DMS79 treated with DMSO at 0.1 percent for 48 hours (cell line): ENCODE results near the gene CAPZA2.
"Not testable (repeated sequence)": the region's sequence is repeated elsewhere in the genome, so short reads cannot be mapped to it uniquely, and the experiment has no call there.

Experiments used
- DNase-seq: peaks from one replicate; lab custom pipeline; 2025; lab: John Stamatoyannopoulos, UW

The CAPZA2 gene

GRCh38 chr7:116920359-116920758 is 58.0 kb downstream of the CAPZA2 start:
- DNase-seq, result no peak

DNA sequence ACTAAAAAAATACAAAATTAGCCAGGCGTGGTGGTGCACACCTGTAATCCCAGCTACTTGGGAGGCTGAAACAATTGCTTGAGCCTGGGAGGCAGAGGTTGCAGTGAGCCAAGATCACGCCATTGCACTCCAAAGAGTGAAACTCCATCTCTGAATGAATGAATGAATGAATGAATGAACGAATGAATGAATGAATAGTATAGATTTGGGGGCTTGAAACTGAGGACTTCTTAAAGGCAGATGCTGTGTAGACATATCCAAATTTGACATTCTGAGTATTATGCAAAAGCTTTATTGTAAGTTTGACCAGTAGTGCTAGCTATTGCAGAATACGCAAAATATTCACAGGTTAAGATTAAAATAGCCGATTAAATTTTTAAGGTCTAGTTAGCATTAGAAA is 60.2 kb downstream of the CAPZA2 start:
- DNase-seq, result no peak

GRCh38 chr7:116924741-116925140 is 62.4 kb downstream of the CAPZA2 start:
- no peak for DNase-seq

- DNase-seq, result no peak
Observed at GRCh38 chr7:116929021-116929420, 66.6 kb downstream of the CAPZA2 start.

- DNase-seq, result peak; percentile 86
Observed at GRCh38 chr7:116929914-116930913, 67.8 kb downstream of the CAPZA2 start.

- no peak for DNase-seq
Observed at GRCh38 chr7:116932566-116932965, 70.2 kb downstream of the CAPZA2 start.

- no peak for DNase-seq
Observed at GRCh38 chr7:116933465-116933864, 71.1 kb downstream of the CAPZA2 start.

- no peak for DNase-seq
Observed at GRCh38 chr7:116934580-116934979, 72.2 kb downstream of the CAPZA2 start.

DNA sequence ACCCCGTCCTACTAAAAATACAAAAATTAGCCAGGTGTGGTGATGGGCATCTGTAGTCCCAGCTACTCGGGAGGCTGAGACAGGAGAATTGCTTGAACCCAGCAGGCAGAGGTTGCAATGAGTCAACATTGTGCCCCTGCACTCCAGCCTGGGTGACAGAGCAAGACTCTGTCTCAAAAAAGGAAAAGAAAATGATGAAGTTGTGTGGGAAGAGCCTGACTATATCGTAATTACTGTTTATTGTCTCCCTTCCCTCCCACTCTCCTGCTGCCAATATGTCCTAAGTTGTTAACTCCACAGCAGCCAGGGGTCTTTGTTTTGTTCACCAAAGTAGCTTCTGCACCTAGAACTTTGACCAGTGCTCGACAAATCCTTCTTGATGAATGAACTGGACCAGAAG is 74.5 kb downstream of the CAPZA2 start:
- not testable (repeated sequence) for DNase-seq

GRCh38 chr7:116938678-116939077 is 76.3 kb downstream of the CAPZA2 start:
- DNase-seq, result no peak

DNA sequence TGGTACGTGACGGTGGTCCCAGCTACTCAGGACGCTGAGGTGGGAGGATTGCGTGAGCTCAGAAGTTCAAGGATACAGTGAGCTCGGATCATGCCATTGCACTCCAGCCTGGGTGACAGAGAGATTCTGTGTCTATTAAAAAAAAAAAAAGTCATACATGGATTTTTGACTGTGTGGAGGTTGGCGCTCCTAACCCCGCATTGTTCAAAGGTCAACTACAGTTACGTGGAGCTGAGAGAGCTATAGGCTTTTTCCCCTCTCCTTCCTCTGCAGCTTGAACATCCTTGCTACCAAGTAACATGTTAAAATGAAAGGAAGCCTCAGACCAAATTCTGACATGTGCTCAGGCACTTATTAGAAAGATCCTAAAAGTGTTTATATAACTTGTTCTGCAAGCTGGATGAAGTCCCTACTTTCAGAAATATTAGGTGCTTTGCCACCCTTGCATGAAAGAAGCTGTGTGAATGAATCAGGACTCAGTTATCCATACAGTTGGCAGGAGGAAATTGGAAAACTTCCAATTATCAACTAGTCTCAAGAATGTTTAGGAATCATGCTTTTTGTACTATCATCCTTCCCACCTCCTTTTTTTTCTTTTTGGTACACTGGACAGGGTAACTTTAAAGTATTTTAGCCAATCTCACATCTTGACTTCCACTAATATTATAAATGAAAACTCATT is 78.4 kb downstream of the CAPZA2 start:
- DNase-seq, result no peak

DNA sequence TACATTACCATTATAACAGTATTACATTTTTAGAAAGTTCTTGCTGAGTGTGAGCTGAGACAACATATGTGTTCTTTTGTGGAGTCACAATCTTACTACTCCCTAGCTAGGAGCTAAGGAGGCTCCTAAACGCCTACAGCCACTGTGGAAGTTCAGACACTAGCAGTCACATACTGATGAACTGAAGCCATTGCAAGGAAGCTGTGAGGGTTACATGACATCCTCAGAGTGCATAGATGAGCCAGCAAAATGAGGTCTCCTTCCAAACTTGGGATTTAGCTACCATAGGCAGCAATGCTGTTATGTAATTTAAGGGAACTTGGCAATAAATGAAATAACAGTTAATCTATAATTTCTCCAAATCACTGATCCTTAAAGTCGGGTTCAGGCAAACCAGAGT is 80.1 kb downstream of the CAPZA2 start:
- DNase-seq, result no peak

DNA sequence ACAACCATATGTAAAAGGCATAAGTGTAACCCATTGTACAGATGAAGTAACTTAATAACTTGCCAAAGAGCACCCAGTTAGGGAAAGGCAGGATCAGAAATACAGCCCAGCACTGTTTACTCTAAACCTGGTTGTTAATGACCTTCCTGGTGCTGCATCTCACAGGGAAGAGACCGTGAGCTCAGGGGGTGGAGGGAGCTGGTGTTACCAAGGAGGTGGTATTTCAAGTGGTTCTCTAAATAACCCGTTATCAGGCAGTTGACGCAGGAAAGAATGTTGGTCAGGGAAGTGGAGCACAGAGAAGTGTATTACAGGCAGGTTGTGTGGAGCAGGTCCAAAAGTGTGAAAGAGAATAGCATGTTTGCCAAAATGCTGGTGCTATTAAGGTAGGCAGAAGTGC is 86.5 kb downstream of the CAPZA2 start:
- DNase-seq, result peak; percentile 92

- no peak for DNase-seq
Observed at GRCh38 chr7:116949941-116950801, 87.8 kb downstream of the CAPZA2 start.

DNA sequence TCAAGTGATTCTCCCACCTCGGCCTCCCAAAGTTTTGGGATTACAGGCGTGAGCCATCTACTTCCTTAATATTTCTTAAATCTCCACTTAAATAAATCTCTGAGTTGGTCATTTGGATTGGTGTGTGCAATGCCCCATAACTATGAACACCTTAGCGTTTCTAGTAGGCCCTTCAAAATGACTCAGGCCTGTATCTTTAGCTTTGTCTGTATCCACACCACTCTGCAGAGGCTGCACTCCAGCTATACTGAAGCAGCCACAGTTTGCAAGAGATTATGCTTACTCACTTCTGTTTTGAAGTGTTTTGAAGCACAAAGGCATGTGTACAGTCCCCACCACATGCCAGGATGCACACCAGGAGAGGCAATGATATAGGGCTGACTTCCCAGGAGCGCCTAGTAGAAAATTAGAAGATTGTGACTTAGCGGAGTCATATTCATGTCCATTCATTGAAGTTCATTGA is 88.5 kb downstream of the CAPZA2 start:
- peak; percentile 21 for DNase-seq

GRCh38 chr7:116951366-116952292 is 89.2 kb downstream of the CAPZA2 start:
- no peak for DNase-seq

DNA sequence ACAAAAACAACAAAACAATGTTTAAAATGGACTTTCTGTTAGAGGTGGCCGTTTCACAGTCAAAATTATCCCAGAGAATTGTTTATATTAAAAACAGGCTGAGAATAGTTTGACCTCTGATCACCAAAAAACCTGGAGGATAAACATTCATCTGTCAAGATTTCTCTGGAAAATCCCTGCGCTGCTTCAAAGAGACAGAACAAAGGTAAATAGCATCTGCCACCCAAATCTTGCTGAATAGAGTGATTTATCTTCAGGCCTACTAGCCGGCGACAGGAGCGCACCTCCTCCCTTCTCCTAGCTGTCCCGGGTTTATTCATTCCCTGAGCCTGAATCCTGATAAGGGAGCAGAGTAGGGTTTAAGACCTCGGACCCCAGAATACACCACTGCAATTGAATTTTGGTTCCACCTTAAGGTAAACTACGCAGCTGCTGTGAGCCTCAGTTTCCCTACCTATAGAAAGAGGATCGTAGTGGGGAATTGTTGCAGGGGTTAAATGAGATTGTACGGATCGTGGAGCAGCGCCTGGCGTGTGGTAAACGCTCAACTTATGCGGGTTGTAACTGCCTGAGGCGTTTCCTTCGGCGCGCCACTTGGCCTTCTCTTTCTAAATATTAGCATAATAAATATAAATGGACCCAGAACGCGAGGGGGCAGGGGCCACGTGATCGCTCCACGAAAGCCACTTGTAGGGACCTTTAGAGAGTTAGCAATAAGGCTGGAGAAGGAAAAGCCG is 90.4 kb downstream of the CAPZA2 start:
- DNase-seq, result peak; percentile 90

GRCh38 chr7:116953372-116953905 is 91.1 kb downstream of the CAPZA2 start, which contains the start of gene ST7:
TSS of gene ST7 (plus strand) at chr7:116953501. CDS start at chr7:116953541, 40 bp downstream.
- peak; percentile 82 for DNase-seq

DNA sequence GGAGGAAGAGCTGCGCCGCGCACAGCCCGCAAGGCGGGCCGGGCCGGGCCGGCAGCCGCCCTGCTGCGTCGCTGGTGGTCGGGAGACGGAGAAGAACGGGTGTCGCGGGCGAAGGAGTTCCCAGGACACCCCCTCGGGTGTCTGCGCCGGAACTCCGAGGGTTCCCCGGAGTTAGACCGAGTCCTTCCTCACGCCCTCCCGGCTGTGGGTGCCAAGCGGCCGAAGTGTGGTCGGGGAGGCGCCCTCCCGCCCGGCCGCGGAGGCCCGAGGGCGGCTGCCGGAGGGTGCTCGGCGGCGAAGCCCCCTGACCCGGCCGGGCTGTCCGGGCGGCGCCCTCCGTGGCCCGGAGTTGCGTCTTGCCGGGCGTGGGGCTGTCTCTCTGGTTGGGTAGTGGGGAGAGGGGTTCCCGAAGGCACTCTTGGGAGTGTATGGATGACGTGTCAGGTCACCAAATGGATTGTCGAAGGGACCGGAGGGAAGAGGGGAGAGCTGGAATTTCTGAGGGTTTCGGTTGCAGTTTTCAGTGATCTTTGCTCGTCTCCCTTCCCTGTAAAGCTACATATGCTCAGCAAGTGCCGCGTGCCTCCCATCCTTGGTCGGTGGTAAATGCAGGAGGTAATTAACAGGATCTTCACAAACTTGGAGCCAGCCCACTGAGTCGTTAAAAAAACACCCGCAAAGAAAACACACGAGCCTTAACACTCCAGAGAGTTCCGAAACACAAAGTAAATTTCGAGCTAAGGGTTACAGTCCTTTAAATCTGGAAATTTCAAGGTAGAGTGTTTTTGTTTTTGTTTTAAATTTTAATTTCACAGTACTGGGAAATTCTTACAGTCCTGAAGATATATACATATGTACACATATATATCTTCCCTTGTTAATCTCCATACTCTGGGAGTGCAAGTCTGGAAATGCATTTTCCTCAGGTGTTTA is 91.8 kb downstream of the CAPZA2 start:
- DNase-seq, result peak; percentile 92
